Upper lobe of right lung (tissue), 1 donor: Measurements from ENCODE around the gene FBXL3. TPM values are rescaled to one million over a fixed set of nuclear protein-coding genes. Genes with fewer than 3 reads are reported as not detected.
"Not testable (repeated sequence)": the region's sequence is repeated elsewhere in the genome, so short reads cannot be mapped to it uniquely, and the experiment has no call there.

Experiments
- ATAC-seq: fragments of 200-7000 bp; cut with Tn5 transposase; one replicate; pipeline ENCODE4 v1.9.1; 2020; ENCODE audit warnings: mild to moderate bottlenecking, moderate library complexity
- DNase-seq: peaks from one replicate; pipeline ENCODE4 v3.0.0-alpha.2; 2020
- H3K27ac ChIP-seq: fragments of 200-600 bp; one replicate; pipeline ENCODE4 v1.8.0; 2022
- H3K27me3 ChIP-seq: fragments of 200-600 bp; one replicate; pipeline ENCODE4 v1.8.0; 2022; ENCODE audit warnings: mild to moderate bottlenecking
- H3K36me3 ChIP-seq: fragments of 200-600 bp; one replicate; pipeline ENCODE4 v1.8.0; 2022
- H3K4me1 ChIP-seq: fragments of 200-600 bp; one replicate; pipeline ENCODE4 v1.8.0; 2022
- H3K4me3 ChIP-seq: fragments of 200-600 bp; one replicate; pipeline ENCODE4 v1.8.0; 2022; ENCODE audit warnings: mild to moderate bottlenecking
- H3K9me3 ChIP-seq: fragments of 200-600 bp; one replicate; pipeline ENCODE4 v1.8.0; 2022
- intact Hi-C: fragments of 100-400 bp; cut with DNase I; formaldehyde crosslinking; loops from one replicate; pipeline ENCODE4 v1.11.0; 2022
- total RNA-seq: library from RNA; stranded (reverse); fragmentation: NEBNext Ultra II Directional; extraction: Animal tissue kit (Norgen Biotek cat#: 25700); gene quantifications from one replicate; pipeline ENCODE4 v1.2.1, GENCODE V29; 2021
- TF ChIP-seq, protein P1 (sequence below): fragments of 200-600 bp; IDR thresholded peaks from one replicate; pipeline ENCODE4 v1.8.0; 2022; ENCODE audit warnings: antibody characterized with exemption
- donor health status: DM: no; HTN: yes; CAD: no; lungs with severe emphysema.

The FBXL3 gene
- total RNA-seq, 1 donor from 2014 or later: 49.4 TPM

DNA sequence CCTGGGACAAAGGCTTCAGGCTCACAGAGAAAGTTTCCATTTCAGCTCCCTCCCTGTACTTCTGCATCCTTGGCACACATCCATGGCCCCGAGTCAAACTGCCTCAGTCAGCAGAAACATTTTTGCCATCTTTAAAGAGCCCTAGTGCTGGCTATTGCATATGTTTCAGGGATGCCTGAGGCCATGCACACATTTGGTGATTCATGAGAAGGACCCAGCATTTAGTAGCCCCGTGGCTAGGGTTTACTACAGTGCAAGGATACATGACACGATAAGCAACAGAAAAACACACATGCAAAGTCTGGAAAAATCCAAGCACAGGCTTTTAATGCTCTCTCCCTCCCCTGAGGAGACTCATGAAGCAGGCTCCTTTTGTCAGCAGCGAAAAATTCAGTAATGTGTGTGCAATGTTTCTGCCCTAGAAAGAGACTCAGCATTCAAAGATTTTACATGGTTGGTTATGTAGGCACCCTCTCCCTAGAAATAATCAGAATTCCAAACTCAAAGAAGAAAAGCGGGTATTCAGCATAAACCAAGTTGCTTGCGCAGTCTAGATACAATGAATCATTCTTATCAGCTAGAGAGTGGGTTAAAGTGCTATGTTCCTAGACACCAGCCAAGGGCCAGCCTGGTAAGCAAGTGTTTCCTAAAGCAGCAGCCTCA is 61.1 kb downstream of the FBXL3 start:
- DNase-seq (no peak), ATAC-seq (no peak)
- Histone ChIP-seq H3K9me3 (no peaks in the 10 kb centered on the region), H3K36me3 (no peaks in the 10 kb centered on the region), H3K4me3 (no peak overlapping the region), H3K4me1 (no peaks in the 10 kb centered on the region), H3K27me3 (no peaks in the 10 kb centered on the region), H3K27ac (no peak overlapping the region)
- intact Hi-C loops: no loop called here
- TF ChIP-seq, protein P1, sequence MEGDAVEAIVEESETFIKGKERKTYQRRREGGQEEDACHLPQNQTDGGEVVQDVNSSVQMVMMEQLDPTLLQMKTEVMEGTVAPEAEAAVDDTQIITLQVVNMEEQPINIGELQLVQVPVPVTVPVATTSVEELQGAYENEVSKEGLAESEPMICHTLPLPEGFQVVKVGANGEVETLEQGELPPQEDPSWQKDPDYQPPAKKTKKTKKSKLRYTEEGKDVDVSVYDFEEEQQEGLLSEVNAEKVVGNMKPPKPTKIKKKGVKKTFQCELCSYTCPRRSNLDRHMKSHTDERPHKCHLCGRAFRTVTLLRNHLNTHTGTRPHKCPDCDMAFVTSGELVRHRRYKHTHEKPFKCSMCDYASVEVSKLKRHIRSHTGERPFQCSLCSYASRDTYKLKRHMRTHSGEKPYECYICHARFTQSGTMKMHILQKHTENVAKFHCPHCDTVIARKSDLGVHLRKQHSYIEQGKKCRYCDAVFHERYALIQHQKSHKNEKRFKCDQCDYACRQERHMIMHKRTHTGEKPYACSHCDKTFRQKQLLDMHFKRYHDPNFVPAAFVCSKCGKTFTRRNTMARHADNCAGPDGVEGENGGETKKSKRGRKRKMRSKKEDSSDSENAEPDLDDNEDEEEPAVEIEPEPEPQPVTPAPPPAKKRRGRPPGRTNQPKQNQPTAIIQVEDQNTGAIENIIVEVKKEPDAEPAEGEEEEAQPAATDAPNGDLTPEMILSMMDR: no peak

DNA sequence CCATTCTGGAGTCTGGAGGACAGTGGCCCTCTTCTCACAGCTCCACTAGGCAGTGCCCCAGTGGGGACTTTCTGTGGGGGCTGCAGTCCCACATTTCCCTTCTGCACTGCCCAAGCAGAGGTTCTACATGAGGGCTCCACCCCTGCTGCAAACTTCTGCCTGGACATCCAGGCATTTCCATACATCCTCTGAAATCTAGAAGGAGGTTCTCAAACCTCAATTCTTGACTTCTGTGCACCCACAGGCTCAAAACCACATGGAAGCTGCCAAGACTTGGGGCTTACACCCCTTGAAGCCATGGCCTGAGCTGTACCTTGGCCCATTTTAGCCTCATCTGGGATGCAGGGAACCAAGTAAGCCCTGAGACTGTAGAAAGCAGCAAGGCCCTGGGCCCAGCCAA is 67.2 kb downstream of the FBXL3 start:
- H3K4me1 ChIP-seq, H3K4me3 ChIP-seq, ATAC-seq, intact Hi-C loops, H3K27ac ChIP-seq, H3K9me3 ChIP-seq, DNase-seq, H3K36me3 ChIP-seq, H3K27me3 ChIP-seq: not testable (repeated sequence)

DNA sequence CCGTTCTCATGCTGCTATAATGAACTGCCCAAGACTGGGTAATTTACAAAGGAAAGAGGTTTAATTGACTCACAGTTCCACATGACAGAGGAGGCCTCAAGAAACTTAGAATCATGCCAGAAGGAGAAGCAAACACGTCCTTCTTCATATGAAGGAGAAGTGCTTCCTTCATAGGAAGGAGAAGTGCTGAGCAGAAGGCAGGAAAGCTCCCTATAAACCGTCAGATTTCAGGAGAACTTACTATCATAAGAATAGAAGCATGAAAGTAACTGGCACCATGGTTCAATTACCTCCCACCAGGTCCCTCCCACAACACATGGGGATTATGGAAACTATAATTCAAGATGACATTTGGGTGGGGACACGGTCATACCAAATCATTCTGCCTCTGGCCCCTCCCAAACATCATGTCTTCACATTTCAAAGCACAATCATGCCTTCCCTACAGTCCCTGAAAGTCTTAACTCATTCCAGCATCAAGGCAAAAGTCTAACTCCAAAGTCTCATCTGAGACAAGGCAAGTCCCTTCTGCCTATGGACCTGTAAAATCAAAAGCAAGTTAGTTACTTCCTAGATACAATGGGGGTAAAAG is 68.0 kb downstream of the FBXL3 start:
- no peak for ATAC-seq
- intact Hi-C loops: no loop called here
- DNase-seq: no peak
- Histone ChIP-seq H3K36me3 (no peaks in the 10 kb centered on the region), H3K27ac (no peak overlapping the region), H3K4me1 (no peaks in the 10 kb centered on the region), H3K4me3 (no peak overlapping the region), H3K27me3 (no peaks in the 10 kb centered on the region), H3K9me3 (no peaks in the 10 kb centered on the region)
- TF ChIP-seq, protein P1: no peak

DNA sequence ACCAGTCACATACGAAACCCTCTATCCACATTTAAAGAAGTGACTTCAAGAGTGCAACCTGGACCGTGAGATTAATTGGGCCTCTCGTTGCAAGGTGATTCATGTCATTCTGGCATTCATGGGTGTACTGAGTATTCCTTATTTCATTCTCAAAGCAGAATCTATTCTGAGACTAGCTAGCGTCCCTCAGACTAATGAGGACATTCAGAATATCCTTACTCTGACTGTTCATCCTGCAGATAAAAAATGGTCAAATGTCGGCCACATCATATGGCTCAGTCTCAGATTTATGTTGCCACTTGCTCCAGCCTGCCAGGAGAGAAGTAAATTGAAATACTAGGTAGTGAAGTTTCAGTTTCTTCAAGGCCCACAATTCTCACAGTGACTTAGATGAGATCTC is 71.3 kb downstream of the FBXL3 start:
- H3K27ac ChIP-seq: no peak overlapping the region
- H3K9me3 ChIP-seq: no peaks in the 10 kb centered on the region
- TF ChIP-seq, protein P1: no peak
- DNase-seq: no peak
- no peaks in the 10 kb centered on the region for H3K36me3 ChIP-seq
- ATAC-seq: no peak
- H3K4me1 ChIP-seq: no peaks in the 10 kb centered on the region
- H3K4me3 ChIP-seq: no peak overlapping the region
- intact Hi-C loops: no loop called here
- H3K27me3 ChIP-seq: no peaks in the 10 kb centered on the region

Other genes starting within 250 kb of the FBXL3 start
- 152 TPM for gene KCTD12, start 140.8 kb downstream of the FBXL3 start, total RNA-seq
- gene ACOD1, start 78.6 kb downstream of the FBXL3 start, total RNA-seq: not detected
- 41.8 TPM for gene CLN5, start 35.1 kb downstream of the FBXL3 start, total RNA-seq